ENCODE measurements around the gene SHISA6.

SHISA6 gene

DNA sequence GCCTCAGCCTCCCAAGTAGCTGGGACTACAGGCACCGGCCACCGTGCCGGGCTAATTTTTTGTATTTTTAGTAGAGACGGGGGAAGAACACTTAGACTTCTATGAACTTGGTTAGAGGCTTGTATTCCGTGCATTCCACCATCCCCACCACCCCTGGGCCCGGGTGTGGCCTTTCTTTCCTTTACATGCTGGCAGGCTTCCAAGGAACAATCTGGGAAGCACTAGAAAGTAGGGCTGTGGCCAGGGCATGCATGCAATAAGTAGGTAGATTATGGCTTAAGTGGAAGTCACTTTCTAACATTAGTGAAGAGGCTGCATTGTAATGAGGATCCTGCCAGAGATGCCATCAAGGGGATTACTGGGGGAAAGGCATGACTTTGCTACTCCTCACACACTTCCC is 171.6 kb downstream of the SHISA6 start:
- Histone ChIP-seq H3K9me3 (ENCODE audit: control insufficient read depth, low read length) (peaks cover 2% of the 10 kb centered on the region), H3K23ac (ENCODE audit: low read length in 2 of 2) (no peak overlapping the region), H3K9ac (ENCODE audit: low read length) (no peak overlapping the region), H2AK5ac (ENCODE audit: low read length, severe bottlenecking) (no peak overlapping the region), H3K14ac (ENCODE audit: low read length in 2 of 2) (no peak overlapping the region), H3K4me3 (ENCODE audit: insufficient read depth in 1 of 2, low read depth in 1 of 2, low read length in 2 of 2) (no peak overlapping the region), H3K4ac (ENCODE audit: low read depth in 1 of 2, low read length in 2 of 2) (no peak overlapping the region), H2BK5ac (ENCODE audit: low read depth, low read length, poor library complexity, severe bottlenecking) (no peak overlapping the region), H3K79me1 (replicated peaks; ENCODE audit: low read length, poor library complexity, severe bottlenecking) (no peaks in the 10 kb centered on the region), H4K8ac (ENCODE audit: low read length) (no peak overlapping the region), H2AFZ (ENCODE audit: low read depth, low read length) (no peak overlapping the region), H3K27ac (ENCODE audit: low read length, poor library complexity, severe bottlenecking) (no peak overlapping the region), H3K4me2 (ENCODE audit: low read length, poor library complexity, severe bottlenecking) (no peak overlapping the region), H2BK15ac (ENCODE audit: low read depth, poor library complexity, severe bottlenecking) (no peak overlapping the region), H4K91ac (ENCODE audit: low read length) (no peak overlapping the region), H2BK120ac (ENCODE audit: low read depth, low read length) (no peak overlapping the region), H2BK12ac (ENCODE audit: low read length in 2 of 2) (no peak overlapping the region), H3K4me1 (ENCODE audit: control insufficient read depth, insufficient read depth, low read depth, low read length) (no peaks in the 10 kb centered on the region), H3K27me3 (ENCODE audit: control insufficient read depth in 1 of 2, insufficient read depth in 1 of 2, low read length in 2 of 2) (no peaks in the 10 kb centered on the region), H3K36me3 (ENCODE audit: control insufficient read depth in 1 of 2, insufficient read depth in 2 of 2, low read depth in 1 of 2, low read length in 2 of 2) (no peaks in the 10 kb centered on the region), H3K18ac (ENCODE audit: low read depth in 1 of 2, low read length in 2 of 2) (no peak overlapping the region)
- DNase-seq: no peak
- WGBS: 40% methylated on average over 1 of the region's 6 CpGs

DNA sequence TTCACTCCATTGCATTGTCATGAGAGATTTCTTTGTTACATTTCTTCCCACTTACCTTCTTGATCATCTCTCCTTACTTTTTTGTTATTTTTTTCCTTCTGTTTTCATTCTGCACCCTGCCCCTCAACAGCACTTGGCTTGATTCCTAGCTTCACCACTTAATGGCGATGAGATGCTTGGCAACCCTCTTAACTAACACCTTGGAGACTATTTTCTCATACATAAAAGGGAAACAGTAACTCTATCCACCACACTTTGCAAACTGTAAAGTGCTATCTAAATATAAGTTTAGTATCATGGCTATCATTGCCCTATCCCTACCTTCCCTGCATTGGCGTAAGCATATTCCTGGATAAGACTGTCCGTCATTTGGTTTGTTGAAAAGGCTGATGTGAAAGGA is 177.3 kb downstream of the SHISA6 start:
- no peak overlapping the region for H3K9ac ChIP-seq (ENCODE audit: low read length)
- H3K18ac ChIP-seq (ENCODE audit: low read depth in 1 of 2, low read length in 2 of 2): no peak overlapping the region
- peaks cover 10% of the 10 kb centered on the region for H3K9me3 ChIP-seq (ENCODE audit: control insufficient read depth, low read length)
- no peak overlapping the region for H2BK120ac ChIP-seq (ENCODE audit: low read depth, low read length)
- WGBS: 87% methylated on average over 3 of the region's 3 CpGs
- no peaks in the 10 kb centered on the region for H3K36me3 ChIP-seq (ENCODE audit: control insufficient read depth in 1 of 2, insufficient read depth in 2 of 2, low read depth in 1 of 2, low read length in 2 of 2)
- no peak overlapping the region for H3K4me3 ChIP-seq (ENCODE audit: insufficient read depth in 1 of 2, low read depth in 1 of 2, low read length in 2 of 2)
- no peak overlapping the region for H4K8ac ChIP-seq (ENCODE audit: low read length)
- no peak overlapping the region for H2BK15ac ChIP-seq (ENCODE audit: low read depth, poor library complexity, severe bottlenecking)
- H3K23ac ChIP-seq (ENCODE audit: low read length in 2 of 2): no peak overlapping the region
- H2BK5ac ChIP-seq (ENCODE audit: low read depth, low read length, poor library complexity, severe bottlenecking): no peak overlapping the region
- H2AFZ ChIP-seq (ENCODE audit: low read depth, low read length): no peak overlapping the region
- no peak overlapping the region for H3K4ac ChIP-seq (ENCODE audit: low read depth in 1 of 2, low read length in 2 of 2)
- H3K27me3 ChIP-seq (ENCODE audit: control insufficient read depth in 1 of 2, insufficient read depth in 1 of 2, low read length in 2 of 2): no peaks in the 10 kb centered on the region
- H4K91ac ChIP-seq (ENCODE audit: low read length): no peak overlapping the region
- H2AK5ac ChIP-seq (ENCODE audit: low read length, severe bottlenecking): no peak overlapping the region
- H2BK12ac ChIP-seq (ENCODE audit: low read length in 2 of 2): no peak overlapping the region
- H3K27ac ChIP-seq (ENCODE audit: low read length, poor library complexity, severe bottlenecking): no peak overlapping the region
- H3K4me2 ChIP-seq (ENCODE audit: low read length, poor library complexity, severe bottlenecking): no peak overlapping the region
- no peak for DNase-seq
- no peaks in the 10 kb centered on the region for H3K79me1 ChIP-seq (replicated peaks; ENCODE audit: low read length, poor library complexity, severe bottlenecking)
- no peak overlapping the region for H3K14ac ChIP-seq (ENCODE audit: low read length in 2 of 2)
- no peaks in the 10 kb centered on the region for H3K4me1 ChIP-seq (ENCODE audit: control insufficient read depth, insufficient read depth, low read depth, low read length)

DNA sequence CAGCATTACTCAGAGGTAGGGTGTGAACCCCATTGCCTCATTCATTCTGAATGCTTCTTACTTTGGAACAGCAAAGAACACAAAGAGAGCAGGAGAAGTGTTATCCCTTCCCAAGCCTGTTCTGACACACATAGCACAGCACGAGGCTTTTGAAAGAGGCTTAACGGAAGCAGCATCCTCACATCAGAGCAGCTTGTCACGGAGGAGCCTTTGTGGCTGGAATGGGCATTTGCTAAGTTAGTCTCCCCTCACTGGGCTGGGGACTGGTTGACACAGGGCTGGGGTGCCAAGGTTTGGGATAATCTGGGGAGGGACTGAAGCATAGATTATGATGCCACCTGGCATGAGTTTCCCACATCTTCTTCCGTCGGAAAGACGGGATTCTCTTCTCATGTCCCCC is 189.7 kb downstream of the SHISA6 start:
- no peaks in the 10 kb centered on the region for H3K79me1 ChIP-seq (replicated peaks; ENCODE audit: low read length, poor library complexity, severe bottlenecking)
- DNase-seq: no peak
- no peaks in the 10 kb centered on the region for H3K4me1 ChIP-seq (ENCODE audit: control insufficient read depth, insufficient read depth, low read depth, low read length)
- H3K9ac ChIP-seq (ENCODE audit: low read length): no peak overlapping the region
- no peak overlapping the region for H2BK12ac ChIP-seq (ENCODE audit: low read length in 2 of 2)
- no peak overlapping the region for H2BK120ac ChIP-seq (ENCODE audit: low read depth, low read length)
- no peak overlapping the region for H3K14ac ChIP-seq (ENCODE audit: low read length in 2 of 2)
- H2BK15ac ChIP-seq (ENCODE audit: low read depth, poor library complexity, severe bottlenecking): no peak overlapping the region
- 89% methylated on average over 6 of the region's 6 CpGs for WGBS
- H2AFZ ChIP-seq (ENCODE audit: low read depth, low read length): no peak overlapping the region
- H3K9me3 ChIP-seq (ENCODE audit: control insufficient read depth, low read length): peaks cover 5% of the 10 kb centered on the region
- H3K4me2 ChIP-seq (ENCODE audit: low read length, poor library complexity, severe bottlenecking): no peak overlapping the region
- no peak overlapping the region for H3K18ac ChIP-seq (ENCODE audit: low read depth in 1 of 2, low read length in 2 of 2)
- H3K4ac ChIP-seq (ENCODE audit: low read depth in 1 of 2, low read length in 2 of 2): no peak overlapping the region
- H3K36me3 ChIP-seq (ENCODE audit: control insufficient read depth in 1 of 2, insufficient read depth in 2 of 2, low read depth in 1 of 2, low read length in 2 of 2): no peaks in the 10 kb centered on the region
- no peak overlapping the region for H2BK5ac ChIP-seq (ENCODE audit: low read depth, low read length, poor library complexity, severe bottlenecking)
- H2AK5ac ChIP-seq (ENCODE audit: low read length, severe bottlenecking): no peak overlapping the region
- H3K27me3 ChIP-seq (ENCODE audit: control insufficient read depth in 1 of 2, insufficient read depth in 1 of 2, low read length in 2 of 2): no peaks in the 10 kb centered on the region
- H3K27ac ChIP-seq (ENCODE audit: low read length, poor library complexity, severe bottlenecking): no peak overlapping the region
- no peak overlapping the region for H3K23ac ChIP-seq (ENCODE audit: low read length in 2 of 2)
- H3K4me3 ChIP-seq (ENCODE audit: insufficient read depth in 1 of 2, low read depth in 1 of 2, low read length in 2 of 2): no peak overlapping the region
- H4K91ac ChIP-seq (ENCODE audit: low read length): no peak overlapping the region
- H4K8ac ChIP-seq (ENCODE audit: low read length): no peak overlapping the region

DNA sequence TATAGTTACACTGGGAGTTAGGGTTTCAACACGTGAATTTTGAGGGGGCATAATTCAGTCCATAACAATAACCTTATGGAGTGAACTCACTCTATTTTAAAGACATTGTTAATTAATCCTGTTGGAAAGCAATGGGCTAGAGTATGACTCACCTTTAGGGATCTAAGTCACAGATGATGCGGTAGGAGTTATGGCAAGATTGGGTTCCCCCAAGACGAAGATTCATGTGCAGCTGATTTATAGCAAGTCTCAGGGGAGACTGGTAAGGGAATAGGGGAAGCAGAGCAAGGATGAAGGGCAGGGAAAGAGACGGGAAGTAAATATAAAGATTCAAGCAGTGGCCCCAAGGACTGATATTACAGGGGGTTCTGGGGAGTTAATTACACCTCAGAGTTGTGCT is 197.7 kb downstream of the SHISA6 start:
- Histone ChIP-seq H3K79me1 (replicated peaks; ENCODE audit: low read length, poor library complexity, severe bottlenecking) (no peaks in the 10 kb centered on the region), H2BK12ac (ENCODE audit: low read length in 2 of 2) (no peak overlapping the region), H3K4me3 (ENCODE audit: insufficient read depth in 1 of 2, low read depth in 1 of 2, low read length in 2 of 2) (no peak overlapping the region), H3K14ac (ENCODE audit: low read length in 2 of 2) (no peak overlapping the region), H3K27ac (ENCODE audit: low read length, poor library complexity, severe bottlenecking) (no peak overlapping the region), H3K9ac (ENCODE audit: low read length) (no peak overlapping the region), H3K4me2 (ENCODE audit: low read length, poor library complexity, severe bottlenecking) (no peak overlapping the region), H4K8ac (ENCODE audit: low read length) (no peak overlapping the region), H2BK120ac (ENCODE audit: low read depth, low read length) (no peak overlapping the region), H3K4me1 (ENCODE audit: control insufficient read depth, insufficient read depth, low read depth, low read length) (no peaks in the 10 kb centered on the region), H3K4ac (ENCODE audit: low read depth in 1 of 2, low read length in 2 of 2) (no peak overlapping the region), H2BK5ac (ENCODE audit: low read depth, low read length, poor library complexity, severe bottlenecking) (no peak overlapping the region), H3K9me3 (ENCODE audit: control insufficient read depth, low read length) (peaks cover 3% of the 10 kb centered on the region), H3K23ac (ENCODE audit: low read length in 2 of 2) (no peak overlapping the region), H2BK15ac (ENCODE audit: low read depth, poor library complexity, severe bottlenecking) (no peak overlapping the region), H2AFZ (ENCODE audit: low read depth, low read length) (no peak overlapping the region), H3K27me3 (ENCODE audit: control insufficient read depth in 1 of 2, insufficient read depth in 1 of 2, low read length in 2 of 2) (no peaks in the 10 kb centered on the region), H3K18ac (ENCODE audit: low read depth in 1 of 2, low read length in 2 of 2) (no peak overlapping the region), H2AK5ac (ENCODE audit: low read length, severe bottlenecking) (no peak overlapping the region), H3K36me3 (ENCODE audit: control insufficient read depth in 1 of 2, insufficient read depth in 2 of 2, low read depth in 1 of 2, low read length in 2 of 2) (no peaks in the 10 kb centered on the region), H4K91ac (ENCODE audit: low read length) (no peak overlapping the region)
- WGBS: 58% methylated on average over 3 of the region's 4 CpGs
- no peak for DNase-seq
